Fibroblast of peridontal ligament (primary cell): Measurements from ENCODE around the gene ISM1.

Experiments
- DNase-seq: peaks from one replicate; pipeline ENCODE4 v3.0.0-alpha.2; 2010; ENCODE audit errors: extremely low read depth

ISM1 gene

DNA sequence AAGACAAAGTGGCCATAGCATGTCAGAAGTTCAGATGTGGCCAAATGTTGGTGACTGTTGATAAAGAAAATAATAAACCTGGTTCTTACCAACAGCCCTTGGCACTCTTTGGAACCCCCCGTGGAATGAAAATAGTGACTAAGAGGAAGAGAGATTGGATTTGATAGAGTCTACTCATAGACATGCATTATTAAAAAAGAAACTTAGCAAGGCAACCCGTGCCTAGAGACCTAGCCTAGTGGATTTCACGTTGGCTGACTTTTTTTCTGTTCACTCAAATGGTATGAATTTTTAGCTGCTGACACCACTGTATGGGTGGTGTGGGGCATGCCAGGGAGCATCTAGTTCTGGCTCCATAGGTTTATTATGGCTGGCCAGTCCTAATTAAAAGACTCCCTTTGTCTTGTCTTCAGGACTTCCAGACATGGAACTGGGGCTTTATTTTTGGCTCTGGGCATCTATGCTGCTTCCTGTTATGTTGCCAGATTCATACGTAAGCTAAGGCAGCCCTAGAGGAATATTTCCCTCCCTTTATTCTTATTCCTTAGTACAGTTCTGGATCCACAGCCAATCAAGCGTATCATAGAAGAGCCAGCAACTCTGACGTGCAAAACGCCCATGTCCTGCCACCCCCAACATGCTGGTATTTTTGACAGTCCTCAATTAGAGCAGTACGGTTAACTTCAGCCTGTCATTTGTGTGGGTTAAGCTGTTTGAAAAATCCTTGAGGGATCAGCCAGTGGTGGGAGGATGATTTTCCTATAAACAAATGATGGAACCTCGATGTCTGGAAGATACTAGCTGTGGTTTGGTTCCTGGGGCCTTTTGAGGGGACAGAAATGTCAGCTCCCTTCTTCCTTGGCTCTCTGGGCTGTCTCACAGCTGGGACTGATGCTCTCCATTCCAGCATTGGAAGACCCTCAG lies 127.5 kb downstream of the ISM1 start:
- peak; percentile 59 for DNase-seq

DNA sequence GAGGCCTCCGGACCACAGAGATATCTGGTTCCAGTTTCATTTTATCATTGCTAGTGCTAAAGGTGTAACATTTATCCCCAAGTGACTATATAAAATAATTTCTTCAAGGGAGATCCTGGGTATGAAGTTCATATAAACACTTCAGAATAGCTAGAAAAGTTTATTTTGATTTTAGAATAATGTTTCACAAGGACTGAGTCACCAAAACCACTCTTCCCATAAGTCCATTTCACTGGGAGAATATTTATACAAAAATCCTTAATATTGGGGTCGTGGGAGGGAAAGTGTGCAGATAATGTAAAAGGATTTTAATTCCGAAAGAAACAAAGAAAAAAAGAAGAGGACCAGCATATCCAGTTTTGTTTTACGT lies 128.1 kb downstream of the ISM1 start:
- DNase-seq, result peak; percentile 39
